ENCODE measurements around the gene PLA2G2D.

The PLA2G2D gene

DNA sequence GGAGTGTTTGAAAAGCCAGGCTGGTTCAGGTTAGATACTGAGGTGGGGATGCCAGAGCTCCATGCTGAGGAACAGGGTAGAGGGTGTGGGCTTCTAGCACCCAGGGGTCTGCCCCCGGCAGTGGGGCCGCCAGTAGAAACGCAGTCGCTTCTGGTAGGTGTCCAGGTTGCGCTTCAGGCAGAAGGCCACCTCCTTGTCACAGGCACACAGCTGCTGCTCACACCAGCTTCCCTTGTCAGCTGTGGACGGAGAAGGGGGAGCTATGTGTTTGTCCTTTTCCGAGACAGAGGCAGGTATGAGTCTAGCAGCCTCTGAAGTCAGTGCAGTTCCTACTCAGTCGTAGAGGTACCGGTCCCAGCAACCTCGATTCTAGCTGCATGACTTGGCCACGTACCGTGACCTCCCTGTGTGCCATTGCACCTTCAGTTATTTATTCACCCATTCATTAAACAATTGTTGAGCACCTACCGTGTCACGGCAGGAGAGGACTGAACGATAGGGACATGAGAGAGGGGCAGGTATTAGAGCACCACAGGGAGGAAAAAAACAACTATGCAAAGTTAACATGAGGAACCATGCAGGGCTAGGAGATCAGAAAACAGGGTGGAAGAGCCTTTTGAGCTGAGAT lies 5.2 kb downstream of the PLA2G2D start:
- DNase-seq (ENCODE audit: low read depth in 2 of 2): no peak

DNA sequence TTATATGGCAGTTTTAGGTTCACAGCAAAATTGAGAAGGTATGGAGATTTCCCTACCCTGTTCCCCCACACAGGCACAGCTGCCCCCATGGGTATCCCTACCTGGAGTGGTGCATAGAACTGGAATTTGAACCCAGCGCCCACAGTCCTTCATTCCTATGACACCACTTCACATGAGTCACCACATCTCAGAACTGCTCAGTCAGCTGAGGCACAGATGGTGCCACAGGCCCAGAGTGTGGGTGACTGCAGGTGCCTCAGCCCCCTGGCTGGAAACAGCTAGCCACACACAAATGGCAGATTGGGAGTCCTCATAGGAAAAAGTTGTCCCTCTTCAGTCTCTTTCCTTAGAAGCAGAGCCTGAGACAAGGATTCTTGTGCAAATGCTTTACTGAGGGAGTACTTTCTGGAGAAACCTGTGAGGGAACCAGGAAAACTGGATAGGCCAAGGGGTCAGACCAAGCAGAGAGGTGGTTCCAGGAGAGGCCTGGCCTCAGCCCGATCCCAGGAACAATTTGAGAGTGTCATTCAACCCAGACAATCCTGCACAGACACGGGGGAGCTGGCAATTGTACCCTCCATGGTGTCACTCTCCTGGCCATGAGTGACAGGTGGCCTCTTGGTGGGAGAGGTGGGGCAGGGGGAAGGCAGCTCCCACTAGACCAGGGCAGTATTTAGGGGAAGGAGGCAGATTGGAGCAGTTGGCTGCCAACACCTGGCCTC lies 6.9 kb downstream of the PLA2G2D start:
- no peak for DNase-seq (ENCODE audit: low read depth in 2 of 2)

DNA sequence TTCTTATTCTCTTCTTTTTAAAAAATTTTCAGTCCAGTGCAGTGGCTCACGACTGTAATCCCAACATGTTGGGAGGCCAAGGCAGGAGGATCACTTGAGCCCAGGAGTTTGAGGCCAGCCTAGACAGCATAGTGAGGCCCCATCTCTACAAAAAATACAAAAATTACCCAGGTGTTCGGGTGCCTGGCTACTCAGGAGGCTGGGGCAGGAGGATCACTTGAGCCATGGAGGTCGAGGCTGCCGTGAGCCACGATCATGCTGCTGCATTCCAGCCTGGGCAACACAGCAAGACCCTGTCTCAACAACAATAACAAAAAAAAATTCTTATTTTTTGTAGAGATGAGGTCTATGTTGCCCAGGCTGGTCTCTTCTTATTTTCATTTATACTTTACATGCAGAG lies 7.9 kb downstream of the PLA2G2D start:
- no peak for DNase-seq (ENCODE audit: low read depth in 2 of 2)

DNA sequence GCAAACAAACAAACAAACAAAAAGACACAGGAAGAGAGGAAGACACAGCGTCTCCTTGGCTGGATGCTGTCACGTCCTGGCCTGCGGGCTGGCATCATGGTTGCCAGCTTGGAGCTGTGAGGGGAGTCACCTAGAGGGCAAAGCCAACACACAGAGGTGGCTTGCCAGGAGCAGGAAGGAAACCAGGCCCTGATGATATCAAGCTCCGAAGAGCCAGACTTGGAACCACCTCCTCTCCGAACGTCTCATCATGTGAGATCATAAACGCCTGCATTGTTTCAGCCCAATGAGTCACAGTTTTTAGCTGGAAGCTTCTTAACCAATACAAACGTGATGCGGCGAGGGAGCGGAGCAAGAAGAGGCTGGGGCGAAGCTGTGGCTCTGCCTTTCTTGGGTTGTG lies 8.7 kb downstream of the PLA2G2D start:
- DNase-seq (ENCODE audit: low read depth in 2 of 2): no peak

DNA sequence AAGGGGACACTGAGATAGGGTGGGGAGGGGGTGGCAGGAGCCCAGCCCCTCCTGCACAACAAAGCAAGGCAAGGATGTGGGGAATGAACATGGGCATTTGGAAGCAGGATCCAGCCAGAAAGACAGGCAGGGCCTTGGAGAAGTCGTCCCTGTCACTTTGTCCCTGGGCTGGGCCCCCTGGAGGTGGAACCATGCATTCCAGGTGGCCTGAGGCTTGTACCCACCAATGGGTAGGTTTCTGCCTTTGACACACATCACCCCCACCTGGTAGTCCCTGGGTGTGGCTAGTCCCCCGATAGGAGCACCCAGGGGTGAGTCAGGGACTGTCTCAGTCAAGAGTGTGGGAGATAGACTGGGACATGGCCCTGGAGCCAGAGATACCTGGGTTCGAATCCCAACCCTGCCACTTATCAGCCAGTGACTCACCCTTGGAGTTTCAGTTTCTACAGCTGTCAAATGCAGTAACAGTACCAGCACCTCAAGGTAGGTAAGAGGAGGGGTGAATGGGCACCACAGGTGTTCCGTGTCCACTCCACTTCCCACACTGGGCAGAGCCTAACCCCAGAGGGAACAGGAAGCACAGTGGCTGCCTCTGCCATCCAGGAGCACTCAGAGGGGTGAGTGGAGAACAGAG lies 10.0 kb downstream of the PLA2G2D start:
- DNase-seq (ENCODE audit: low read depth in 2 of 2): no peak

DNA sequence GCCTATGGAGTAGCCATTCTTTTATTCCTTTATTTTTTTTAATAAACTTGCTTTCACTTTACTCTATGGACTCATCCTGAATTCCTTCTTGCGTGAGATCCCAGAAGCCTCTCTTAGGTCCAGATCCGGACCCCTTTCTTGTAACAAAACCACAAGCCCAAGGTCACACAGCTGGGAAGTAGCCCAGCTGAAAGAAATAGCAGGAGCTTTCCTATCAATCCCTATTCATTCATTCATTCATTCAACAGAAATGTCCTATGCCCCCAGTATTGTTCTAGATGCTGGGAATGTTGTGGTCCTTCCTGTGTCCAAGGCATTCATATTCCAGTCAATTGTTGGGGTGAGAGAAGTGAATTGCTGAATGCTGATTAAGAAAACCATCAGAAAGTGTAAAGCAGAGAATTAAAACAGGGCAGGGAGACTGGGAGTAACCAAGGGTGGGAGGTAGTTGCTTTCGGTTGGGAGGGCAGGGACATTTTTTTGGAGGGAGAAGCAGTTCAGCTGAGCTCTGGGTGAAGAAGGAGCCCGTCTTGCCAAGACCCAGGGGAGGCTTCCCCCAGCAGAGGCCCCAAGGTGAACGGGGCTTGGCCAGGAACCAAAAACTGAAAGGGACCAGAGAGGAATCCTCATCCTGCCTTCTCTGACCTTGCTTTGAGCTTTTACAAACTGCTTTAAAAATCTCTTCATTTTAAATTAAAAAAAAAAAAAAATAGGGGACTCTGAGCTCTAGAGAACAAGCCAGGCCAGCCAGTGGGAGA lies 10.8 kb downstream of the PLA2G2D start:
- no peak for DNase-seq (ENCODE audit: low read depth in 2 of 2)

DNA sequence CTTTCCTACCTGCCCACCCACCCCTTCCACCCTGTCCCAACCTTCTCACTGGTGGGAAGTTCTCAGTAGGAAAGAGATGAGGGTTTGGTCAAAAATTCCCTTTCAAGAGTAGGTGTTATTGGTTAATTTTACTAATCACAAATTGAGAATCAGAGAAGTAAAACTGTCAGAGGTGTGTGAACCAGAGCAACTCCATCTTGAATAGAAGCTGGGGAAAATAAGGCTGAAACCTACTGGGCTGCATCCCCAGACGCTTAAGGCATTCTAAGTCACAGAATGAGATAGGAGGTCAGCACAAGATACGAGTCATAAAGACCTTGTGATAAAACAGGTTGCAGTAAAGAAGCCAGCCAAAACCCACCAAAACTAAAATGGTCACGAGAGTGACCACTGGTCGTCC lies 11.5 kb downstream of the PLA2G2D start:
- DNase-seq (ENCODE audit: low read depth in 2 of 2): no peak

DNA sequence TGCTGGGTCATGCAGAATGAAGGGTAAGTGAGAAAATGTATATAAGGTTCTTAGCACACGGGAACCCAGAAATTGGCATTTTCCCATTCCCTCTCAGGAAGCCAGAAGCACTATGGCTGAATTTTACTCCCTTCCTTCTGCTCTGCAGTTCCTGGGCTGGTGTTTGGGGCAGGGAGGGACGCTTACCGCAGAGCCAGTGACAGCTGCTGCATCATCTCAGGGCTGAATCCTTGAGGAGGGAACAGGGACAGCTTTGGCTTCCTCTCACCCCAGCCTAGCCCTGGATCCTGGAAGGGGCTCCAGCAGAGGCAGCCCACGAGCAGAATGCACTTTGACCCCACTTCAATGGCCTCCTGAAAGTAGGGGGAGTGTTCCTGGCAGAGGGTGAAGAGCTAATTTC lies 12.0 kb downstream of the PLA2G2D start:
- no peak for DNase-seq (ENCODE audit: low read depth in 2 of 2)

DNA sequence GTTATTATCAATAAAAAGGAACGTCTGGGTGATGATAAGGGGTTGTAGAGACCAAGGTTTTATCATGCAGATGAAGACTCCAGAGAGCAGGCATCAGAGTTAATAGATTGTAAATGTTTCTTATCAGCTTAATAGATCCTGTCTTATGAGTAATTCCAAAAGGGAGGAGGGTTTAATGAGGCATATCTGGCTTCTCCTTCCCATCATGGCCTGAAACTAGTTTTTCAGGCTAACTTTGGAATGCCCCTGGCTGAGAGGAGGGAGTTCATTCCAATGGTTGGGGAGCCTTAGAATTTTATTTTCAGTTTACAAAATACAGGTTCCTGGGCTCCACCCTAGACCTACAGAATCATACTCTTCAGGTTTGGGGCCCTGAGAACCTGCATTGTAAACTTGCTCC lies 13.5 kb downstream of the PLA2G2D start:
- DNase-seq (ENCODE audit: low read depth in 2 of 2): no peak

DNA sequence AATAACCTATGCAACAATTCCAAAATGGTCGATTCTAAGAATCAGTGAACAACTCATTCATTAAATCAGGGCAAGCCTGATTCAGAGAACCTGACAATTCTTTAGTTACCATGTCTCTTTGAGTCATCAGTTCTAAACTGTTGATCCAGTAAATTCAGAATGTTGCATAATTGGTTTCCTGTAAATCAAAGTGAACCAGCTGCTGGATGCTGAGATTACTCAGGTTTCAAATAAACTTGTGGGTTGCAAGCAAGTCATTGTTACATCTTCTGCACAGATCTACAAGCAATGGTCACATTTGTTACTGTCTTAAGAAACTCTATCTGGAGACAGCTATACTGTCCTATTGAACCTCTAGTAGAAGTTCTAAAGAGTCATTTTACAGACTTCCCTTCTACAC lies 16.5 kb downstream of the PLA2G2D start:
- no peak for DNase-seq (ENCODE audit: low read depth in 2 of 2)

DNA sequence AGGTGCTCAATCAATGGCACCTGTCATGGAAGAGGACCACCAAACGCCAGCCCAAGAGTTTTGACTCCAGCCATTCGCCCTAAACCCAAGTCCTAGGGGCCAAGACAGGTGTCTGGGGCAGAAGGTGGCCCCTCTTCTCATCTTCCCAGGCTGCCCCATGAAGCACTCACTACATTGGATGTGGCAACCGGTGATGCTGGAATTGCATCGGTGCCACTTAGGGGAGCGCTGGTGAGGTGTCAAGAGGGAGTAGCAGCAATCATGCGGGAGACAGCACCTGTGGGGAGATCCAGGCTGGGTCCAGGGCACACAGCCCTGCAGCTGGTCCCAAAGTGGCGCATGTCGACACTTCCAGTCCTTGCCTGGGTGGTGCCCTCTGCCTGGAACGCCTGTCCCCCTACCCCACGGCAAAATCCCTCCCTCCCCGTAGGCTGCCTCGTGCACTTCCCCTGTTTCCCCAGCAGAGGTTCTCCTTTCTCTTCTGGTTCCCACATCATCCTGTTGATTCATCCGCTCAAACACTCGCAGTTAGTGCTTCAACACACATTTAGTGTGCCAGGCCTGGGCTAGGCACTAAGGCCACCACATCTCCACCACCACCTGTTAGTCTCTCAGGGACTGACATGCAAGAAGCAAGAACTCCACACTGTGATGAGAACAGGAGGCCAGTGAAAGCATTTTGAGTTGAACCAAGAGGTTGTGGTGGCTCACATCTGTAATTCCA lies 18.5 kb downstream of the PLA2G2D start:
- DNase-seq (ENCODE audit: low read depth in 2 of 2): no peak

DNA sequence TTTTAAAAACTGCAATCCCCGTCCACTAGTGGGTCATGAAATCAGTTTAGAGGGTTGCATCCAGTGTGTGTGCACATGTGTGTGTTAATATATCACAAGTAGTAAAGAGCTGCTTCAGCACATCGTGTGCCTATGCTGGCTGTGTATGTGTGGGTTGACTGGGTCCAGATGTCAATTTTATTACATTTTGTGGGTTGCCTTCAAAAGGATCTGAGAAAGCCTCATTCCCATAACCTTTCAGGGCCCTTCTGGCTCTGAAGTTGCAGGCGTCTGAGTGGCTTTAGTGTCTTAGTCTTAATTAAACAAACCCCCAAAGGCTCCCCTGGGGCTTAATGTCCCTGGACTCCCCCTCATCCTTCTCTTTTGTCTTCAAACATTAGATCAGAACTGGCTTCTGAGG lies 19.8 kb downstream of the PLA2G2D start:
- no peak for DNase-seq (ENCODE audit: low read depth in 2 of 2)

DNA sequence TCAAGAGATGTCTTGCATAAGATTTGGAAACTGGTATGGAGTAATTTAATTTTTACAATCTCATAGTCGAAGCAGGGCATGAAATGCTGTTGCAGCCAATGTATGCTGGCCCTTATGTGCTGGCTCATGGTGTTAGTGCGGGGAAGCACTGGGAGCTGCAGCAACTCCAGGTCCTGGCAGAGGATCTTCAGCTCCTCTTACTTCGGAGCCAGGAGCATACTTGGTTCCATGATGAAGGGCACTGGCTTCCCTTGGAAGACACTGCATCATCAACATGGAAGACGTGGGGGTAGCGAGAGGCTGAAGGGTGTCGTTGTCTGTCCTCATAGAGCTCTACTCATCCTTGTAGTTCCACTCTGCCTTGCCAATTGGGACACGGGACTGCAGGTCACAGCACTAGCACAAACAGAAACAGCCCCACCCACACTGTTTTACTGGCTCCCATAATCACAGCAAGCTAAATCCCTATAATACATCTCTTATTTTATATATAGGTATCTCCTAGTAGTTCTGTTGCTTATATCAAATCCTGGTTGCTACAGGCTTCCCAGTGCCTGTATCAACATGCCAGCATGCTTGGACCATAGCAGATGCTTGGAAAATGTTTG lies 22.4 kb downstream of the PLA2G2D start:
- DNase-seq (ENCODE audit: low read depth in 2 of 2): no peak

DNA sequence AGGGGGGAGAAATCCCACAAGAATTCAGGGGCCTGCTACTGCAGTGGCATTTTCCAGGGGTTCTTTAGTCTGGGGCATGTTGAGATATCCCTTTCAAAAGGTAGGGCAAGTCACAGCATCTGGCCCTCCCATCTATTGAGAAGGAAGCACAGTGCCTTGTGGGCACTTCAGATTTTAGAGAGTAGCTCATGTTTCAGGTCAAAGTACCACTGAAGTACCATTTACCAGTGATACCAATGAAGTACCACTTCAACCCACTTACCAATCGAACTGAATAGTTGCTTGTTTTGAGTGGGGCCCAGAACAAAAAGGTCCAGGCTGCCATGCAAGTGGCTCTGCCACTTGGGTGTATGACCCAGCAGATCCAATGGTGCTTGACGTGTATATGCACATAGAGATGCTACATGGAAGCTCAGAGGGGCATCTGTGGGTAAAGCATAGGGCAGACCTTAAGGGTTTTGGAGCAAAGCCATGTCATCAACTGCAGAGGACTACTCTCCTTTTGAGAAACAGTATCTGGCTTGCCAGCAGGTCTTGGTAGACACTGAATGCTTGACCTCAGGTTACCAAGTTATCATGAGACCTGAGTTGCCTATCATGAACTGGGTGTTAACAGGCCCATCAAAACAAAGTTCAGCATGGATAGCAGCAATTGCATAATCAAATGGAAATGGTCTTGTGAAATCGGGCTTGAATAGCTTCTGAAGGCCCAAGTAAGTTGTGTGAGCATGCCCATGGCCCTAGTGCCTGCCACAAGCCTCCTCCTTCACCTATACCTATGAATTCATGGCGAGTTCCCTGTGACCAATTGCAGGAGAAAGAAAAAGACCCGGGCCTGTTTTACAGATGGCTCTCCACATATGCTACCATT lies 23.5 kb downstream of the PLA2G2D start:
- no peak for DNase-seq (ENCODE audit: low read depth in 2 of 2)

DNA sequence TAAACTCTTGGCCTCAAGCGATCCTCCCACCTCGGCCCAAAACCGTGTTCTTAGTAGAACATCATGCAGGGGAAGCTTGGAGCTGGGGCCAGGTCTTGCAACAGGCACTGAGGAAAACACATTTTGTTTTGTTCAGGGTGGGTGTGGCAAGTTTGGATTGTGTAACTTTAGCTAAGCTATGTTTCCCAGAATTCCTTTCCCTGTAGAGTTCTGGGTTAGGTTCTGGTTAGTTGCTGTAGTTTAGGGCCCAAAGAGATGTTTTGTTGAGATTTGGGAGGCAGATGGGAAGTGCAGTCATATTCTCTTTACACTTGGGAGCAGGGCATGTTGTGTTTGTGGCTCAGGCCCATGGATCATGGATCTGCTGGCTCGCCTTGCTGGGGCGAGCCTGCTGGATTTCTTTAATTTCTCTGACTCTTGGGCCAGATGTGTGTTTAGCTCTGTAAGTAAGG lies 25.4 kb downstream of the PLA2G2D start:
- no peak for DNase-seq (ENCODE audit: low read depth in 2 of 2)

DNA sequence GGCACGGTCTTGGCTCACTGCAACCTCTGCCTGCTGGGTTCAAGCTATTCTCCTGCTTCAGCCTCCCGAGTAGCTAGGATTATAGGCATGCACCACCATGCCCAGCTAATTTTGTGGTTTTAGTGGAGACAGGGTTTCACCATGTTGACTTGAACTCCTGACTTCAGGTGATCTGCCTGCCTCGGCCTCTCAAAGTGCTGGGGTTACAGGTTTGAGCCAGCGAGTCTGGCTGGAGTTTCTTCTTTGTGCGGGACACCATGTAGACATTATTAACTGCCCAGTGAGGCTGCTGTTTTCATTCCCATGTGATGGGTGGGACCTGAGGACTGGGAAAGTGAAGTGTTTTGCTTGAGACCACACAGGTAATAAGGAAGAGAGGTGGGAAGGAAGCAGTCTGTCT lies 26.0 kb downstream of the PLA2G2D start:
- no peak for DNase-seq (ENCODE audit: low read depth in 2 of 2)

DNA sequence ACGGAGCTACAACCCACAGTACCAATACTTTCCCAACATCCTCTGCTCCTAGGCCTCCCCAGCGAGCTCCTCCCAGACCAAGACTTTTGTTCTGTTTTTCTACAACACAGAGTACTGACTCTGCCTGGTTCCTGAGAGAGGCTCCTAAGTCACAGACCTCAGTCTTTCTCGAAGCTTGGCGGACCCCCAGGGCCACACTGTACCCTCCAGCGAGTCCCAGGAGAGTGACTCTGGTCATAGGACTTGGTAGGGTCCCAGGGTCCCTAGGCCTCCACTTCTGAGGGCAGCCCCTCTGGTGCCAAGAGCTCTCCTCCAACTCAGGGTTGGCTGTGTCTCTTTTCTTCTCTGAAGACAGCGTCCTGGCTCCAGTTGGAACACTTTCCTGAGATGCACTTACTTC lies 28.7 kb downstream of the PLA2G2D start:
- no peak for DNase-seq (ENCODE audit: low read depth in 2 of 2)

DNA sequence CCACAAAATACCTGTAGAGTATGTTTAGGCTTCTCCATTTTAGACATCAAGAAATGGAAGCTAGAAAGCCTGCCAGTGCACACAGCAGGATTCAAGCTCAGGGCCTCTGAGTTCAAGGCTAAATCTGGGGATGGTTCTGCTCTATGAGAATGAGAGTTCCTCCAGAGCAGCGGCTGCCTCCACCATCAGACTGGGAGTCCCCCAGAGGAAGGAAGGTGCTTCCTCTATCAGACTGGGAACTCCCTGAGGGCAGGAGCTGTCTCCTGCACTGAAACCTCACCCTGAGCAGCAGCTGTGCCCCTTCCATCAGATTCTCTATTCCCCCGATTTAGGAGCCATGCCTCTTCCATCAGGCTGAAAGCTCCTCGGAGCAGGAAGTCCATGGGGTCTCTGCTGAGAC lies 29.2 kb downstream of the PLA2G2D start:
- DNase-seq (ENCODE audit: low read depth in 2 of 2): no peak

DNA sequence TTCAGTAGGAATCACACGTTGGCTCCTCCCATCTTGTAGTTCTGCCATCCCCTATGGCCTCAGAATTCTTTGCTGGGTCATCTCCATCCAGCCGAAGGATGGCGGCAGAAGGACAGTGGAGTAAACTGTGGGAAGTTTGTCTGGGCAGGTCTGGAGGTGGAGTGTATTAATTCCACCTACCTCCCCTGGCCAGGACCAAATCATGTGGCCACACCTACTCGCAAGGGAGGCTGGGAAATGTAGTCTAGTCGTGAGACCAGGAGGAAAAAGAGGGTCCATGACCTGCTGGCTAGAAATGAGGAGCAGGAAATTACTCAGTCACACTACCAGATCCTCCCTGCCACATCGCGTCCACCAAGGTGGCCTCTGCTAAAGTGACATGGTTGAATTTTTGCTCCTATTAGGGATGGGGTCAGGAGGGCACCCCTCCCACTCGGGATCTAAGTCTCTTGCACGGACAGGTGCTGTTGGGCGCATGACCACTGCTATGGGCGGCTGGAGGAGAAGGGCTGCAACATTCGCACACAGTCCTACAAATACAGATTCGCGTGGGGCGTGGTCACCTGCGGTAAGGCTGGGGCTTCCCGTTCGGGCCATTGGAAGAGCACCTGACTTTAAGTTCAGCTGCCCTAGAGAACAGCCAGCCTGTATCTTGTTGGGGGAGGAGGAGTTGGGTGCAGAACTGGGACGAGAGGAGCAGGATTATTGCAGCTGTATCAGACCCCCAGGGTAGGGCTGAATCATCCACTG lies 29.8 kb downstream of the PLA2G2D start:
- no peak for DNase-seq (ENCODE audit: low read depth in 2 of 2)

DNA sequence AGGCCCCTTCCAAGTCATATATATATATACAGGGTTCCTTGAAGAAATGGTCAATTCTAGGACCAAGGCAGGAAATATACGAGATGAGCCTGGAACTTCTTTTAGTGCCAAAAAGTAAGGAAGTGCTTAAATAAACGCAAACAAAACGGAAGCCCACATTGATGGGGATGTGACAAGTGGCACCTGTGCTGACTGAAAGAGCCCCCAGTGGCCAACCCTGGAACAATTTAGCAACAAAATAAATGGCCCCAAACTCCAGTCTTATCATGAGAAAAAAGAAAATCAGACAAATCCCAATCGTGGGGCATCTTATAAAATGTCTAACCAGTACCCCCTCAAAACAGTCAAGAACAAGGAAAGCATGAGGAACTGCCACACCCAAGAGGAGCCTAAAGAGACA lies 31.7 kb downstream of the PLA2G2D start:
- DNase-seq (ENCODE audit: low read depth in 2 of 2): no peak

Data from stimulated activated CD8-positive, alpha-beta memory T cell treated with anti-CD3 and anti-CD28 coated beads, Interleukin-15, amount 100 ng/mL, for 4 hours (primary cell).